ENCODE results near the gene MORC1.

Gene MORC1

GRCh38 chr3:108973019-108973418, 144.9 kb downstream of the MORC1 start:
- H2BK12ac ChIP-seq (ENCODE audit: low read length in 2 of 2) = no peak overlapping the region
- no peak overlapping the region for H2BK120ac ChIP-seq (ENCODE audit: low read depth, low read length)
- H3K14ac ChIP-seq (ENCODE audit: low read length in 2 of 2) = no peak overlapping the region
- H3K27me3 ChIP-seq (ENCODE audit: control insufficient read depth in 1 of 2, insufficient read depth in 1 of 2, low read length in 2 of 2) = no peaks in the 10 kb centered on the region
- no peak overlapping the region for H3K9ac ChIP-seq (ENCODE audit: low read length)
- DNase-seq = no peak
- no peak overlapping the region for H3K18ac ChIP-seq (ENCODE audit: low read depth in 1 of 2, low read length in 2 of 2)
- H3K4ac ChIP-seq (ENCODE audit: low read depth in 1 of 2, low read length in 2 of 2) = no peak overlapping the region
- H3K4me2 ChIP-seq (ENCODE audit: low read length, poor library complexity, severe bottlenecking) = no peak overlapping the region
- WGBS = 96% methylated on average over 1 of the region's 1 CpG
- no peak overlapping the region for H3K23ac ChIP-seq (ENCODE audit: low read length in 2 of 2)
- no peak overlapping the region for H2AK5ac ChIP-seq (ENCODE audit: low read length, severe bottlenecking)
- no peak overlapping the region for H3K27ac ChIP-seq (ENCODE audit: low read length, poor library complexity, severe bottlenecking)
- H3K36me3 ChIP-seq (ENCODE audit: control insufficient read depth in 1 of 2, insufficient read depth in 2 of 2, low read depth in 1 of 2, low read length in 2 of 2) = no peaks in the 10 kb centered on the region
- no peak overlapping the region for H4K8ac ChIP-seq (ENCODE audit: low read length)
- H4K91ac ChIP-seq (ENCODE audit: low read length) = no peak overlapping the region
- no peak overlapping the region for H3K4me3 ChIP-seq (ENCODE audit: insufficient read depth in 1 of 2, low read depth in 1 of 2, low read length in 2 of 2)
- H2BK15ac ChIP-seq (ENCODE audit: low read depth, poor library complexity, severe bottlenecking) = no peak overlapping the region
- H3K9me3 ChIP-seq (ENCODE audit: control insufficient read depth, low read length) = no peaks in the 10 kb centered on the region
- no peak overlapping the region for H2AFZ ChIP-seq (ENCODE audit: low read depth, low read length)
- H2BK5ac ChIP-seq (ENCODE audit: low read depth, low read length, poor library complexity, severe bottlenecking) = no peak overlapping the region
- H3K79me1 ChIP-seq (replicated peaks; ENCODE audit: low read length, poor library complexity, severe bottlenecking) = no peaks in the 10 kb centered on the region
- H3K4me1 ChIP-seq (ENCODE audit: control insufficient read depth, insufficient read depth, low read depth, low read length) = no peaks in the 10 kb centered on the region

- Histone ChIP-seq H3K9ac (ENCODE audit: low read length) (no peak overlapping the region), H3K27ac (ENCODE audit: low read length, poor library complexity, severe bottlenecking) (no peak overlapping the region), H2BK5ac (ENCODE audit: low read depth, low read length, poor library complexity, severe bottlenecking) (no peak overlapping the region), H3K14ac (ENCODE audit: low read length in 2 of 2) (no peak overlapping the region), H2BK15ac (ENCODE audit: low read depth, poor library complexity, severe bottlenecking) (no peak overlapping the region), H3K27me3 (ENCODE audit: control insufficient read depth in 1 of 2, insufficient read depth in 1 of 2, low read length in 2 of 2) (no peaks in the 10 kb centered on the region), H2AK5ac (ENCODE audit: low read length, severe bottlenecking) (no peak overlapping the region), H3K79me1 (replicated peaks; ENCODE audit: low read length, poor library complexity, severe bottlenecking) (no peaks in the 10 kb centered on the region), H4K91ac (ENCODE audit: low read length) (no peak overlapping the region), H4K8ac (ENCODE audit: low read length) (no peak overlapping the region), H3K4me1 (ENCODE audit: control insufficient read depth, insufficient read depth, low read depth, low read length) (no peaks in the 10 kb centered on the region), H3K4me2 (ENCODE audit: low read length, poor library complexity, severe bottlenecking) (no peak overlapping the region), H2BK12ac (ENCODE audit: low read length in 2 of 2) (no peak overlapping the region), H3K36me3 (ENCODE audit: control insufficient read depth in 1 of 2, insufficient read depth in 2 of 2, low read depth in 1 of 2, low read length in 2 of 2) (no peaks in the 10 kb centered on the region), H3K4ac (ENCODE audit: low read depth in 1 of 2, low read length in 2 of 2) (no peak overlapping the region), H3K9me3 (ENCODE audit: control insufficient read depth, low read length) (no peaks in the 10 kb centered on the region), H3K4me3 (ENCODE audit: insufficient read depth in 1 of 2, low read depth in 1 of 2, low read length in 2 of 2) (no peak overlapping the region), H3K18ac (ENCODE audit: low read depth in 1 of 2, low read length in 2 of 2) (no peak overlapping the region), H2AFZ (ENCODE audit: low read depth, low read length) (no peak overlapping the region), H2BK120ac (ENCODE audit: low read depth, low read length) (no peak overlapping the region), H3K23ac (ENCODE audit: low read length in 2 of 2) (no peak overlapping the region)
- DNase-seq = no peak
- no CpG with 5 or more reads among the region's 3 CpGs for WGBS
These were observed 145.5 kb downstream of the MORC1 start for GRCh38 chr3:108972482-108972881.

- Histone ChIP-seq H4K8ac (ENCODE audit: low read length) (no peak overlapping the region), H3K4me3 (ENCODE audit: insufficient read depth in 1 of 2, low read depth in 1 of 2, low read length in 2 of 2) (no peak overlapping the region), H3K27me3 (ENCODE audit: control insufficient read depth in 1 of 2, insufficient read depth in 1 of 2, low read length in 2 of 2) (no peaks in the 10 kb centered on the region), H3K9ac (ENCODE audit: low read length) (no peak overlapping the region), H2BK120ac (ENCODE audit: low read depth, low read length) (no peak overlapping the region), H4K91ac (ENCODE audit: low read length) (no peak overlapping the region), H3K79me1 (replicated peaks; ENCODE audit: low read length, poor library complexity, severe bottlenecking) (no peaks in the 10 kb centered on the region), H2AFZ (ENCODE audit: low read depth, low read length) (no peak overlapping the region), H3K4me1 (ENCODE audit: control insufficient read depth, insufficient read depth, low read depth, low read length) (no peaks in the 10 kb centered on the region), H2BK5ac (ENCODE audit: low read depth, low read length, poor library complexity, severe bottlenecking) (no peak overlapping the region), H3K23ac (ENCODE audit: low read length in 2 of 2) (no peak overlapping the region), H3K27ac (ENCODE audit: low read length, poor library complexity, severe bottlenecking) (no peak overlapping the region), H2BK15ac (ENCODE audit: low read depth, poor library complexity, severe bottlenecking) (no peak overlapping the region), H3K18ac (ENCODE audit: low read depth in 1 of 2, low read length in 2 of 2) (no peak overlapping the region), H3K4ac (ENCODE audit: low read depth in 1 of 2, low read length in 2 of 2) (no peak overlapping the region), H3K36me3 (ENCODE audit: control insufficient read depth in 1 of 2, insufficient read depth in 2 of 2, low read depth in 1 of 2, low read length in 2 of 2) (no peaks in the 10 kb centered on the region), H2BK12ac (ENCODE audit: low read length in 2 of 2) (no peak overlapping the region), H3K9me3 (ENCODE audit: control insufficient read depth, low read length) (no peaks in the 10 kb centered on the region), H2AK5ac (ENCODE audit: low read length, severe bottlenecking) (no peak overlapping the region), H3K4me2 (ENCODE audit: low read length, poor library complexity, severe bottlenecking) (no peak overlapping the region), H3K14ac (ENCODE audit: low read length in 2 of 2) (no peak overlapping the region)
- WGBS = 48% methylated on average over 3 of the region's 3 CpGs
- DNase-seq = no peak
These were observed 147.4 kb downstream of the MORC1 start for GRCh38 chr3:108970561-108970960.

- H3K9ac ChIP-seq (ENCODE audit: low read length) = no peak overlapping the region
- H3K18ac ChIP-seq (ENCODE audit: low read depth in 1 of 2, low read length in 2 of 2) = no peak overlapping the region
- H3K27ac ChIP-seq (ENCODE audit: low read length, poor library complexity, severe bottlenecking) = no peak overlapping the region
- no peak overlapping the region for H4K91ac ChIP-seq (ENCODE audit: low read length)
- no peaks in the 10 kb centered on the region for H3K9me3 ChIP-seq (ENCODE audit: control insufficient read depth, low read length)
- no peak overlapping the region for H2AK5ac ChIP-seq (ENCODE audit: low read length, severe bottlenecking)
- H3K14ac ChIP-seq (ENCODE audit: low read length in 2 of 2) = no peak overlapping the region
- WGBS = 81% methylated on average over 3 of the region's 3 CpGs
- no peaks in the 10 kb centered on the region for H3K36me3 ChIP-seq (ENCODE audit: control insufficient read depth in 1 of 2, insufficient read depth in 2 of 2, low read depth in 1 of 2, low read length in 2 of 2)
- no peaks in the 10 kb centered on the region for H3K4me1 ChIP-seq (ENCODE audit: control insufficient read depth, insufficient read depth, low read depth, low read length)
- H4K8ac ChIP-seq (ENCODE audit: low read length) = no peak overlapping the region
- H2BK12ac ChIP-seq (ENCODE audit: low read length in 2 of 2) = no peak overlapping the region
- H2BK15ac ChIP-seq (ENCODE audit: low read depth, poor library complexity, severe bottlenecking) = no peak overlapping the region
- H3K79me1 ChIP-seq (replicated peaks; ENCODE audit: low read length, poor library complexity, severe bottlenecking) = no peaks in the 10 kb centered on the region
- H3K4me2 ChIP-seq (ENCODE audit: low read length, poor library complexity, severe bottlenecking) = no peak overlapping the region
- no peak overlapping the region for H3K4ac ChIP-seq (ENCODE audit: low read depth in 1 of 2, low read length in 2 of 2)
- H2AFZ ChIP-seq (ENCODE audit: low read depth, low read length) = no peak overlapping the region
- DNase-seq = no peak
- no peak overlapping the region for H2BK120ac ChIP-seq (ENCODE audit: low read depth, low read length)
- no peak overlapping the region for H3K4me3 ChIP-seq (ENCODE audit: insufficient read depth in 1 of 2, low read depth in 1 of 2, low read length in 2 of 2)
- H3K27me3 ChIP-seq (ENCODE audit: control insufficient read depth in 1 of 2, insufficient read depth in 1 of 2, low read length in 2 of 2) = no peaks in the 10 kb centered on the region
- H3K23ac ChIP-seq (ENCODE audit: low read length in 2 of 2) = no peak overlapping the region
- H2BK5ac ChIP-seq (ENCODE audit: low read depth, low read length, poor library complexity, severe bottlenecking) = no peak overlapping the region
These were observed 151.2 kb downstream of the MORC1 start for GRCh38 chr3:108966773-108967172.
